Measurements from ENCODE around the gene FBN3.
"Not testable (repeated sequence)": the region's sequence is repeated elsewhere in the genome, so short reads cannot be mapped to it uniquely, and the experiment has no call there.

Gene FBN3

DNA sequence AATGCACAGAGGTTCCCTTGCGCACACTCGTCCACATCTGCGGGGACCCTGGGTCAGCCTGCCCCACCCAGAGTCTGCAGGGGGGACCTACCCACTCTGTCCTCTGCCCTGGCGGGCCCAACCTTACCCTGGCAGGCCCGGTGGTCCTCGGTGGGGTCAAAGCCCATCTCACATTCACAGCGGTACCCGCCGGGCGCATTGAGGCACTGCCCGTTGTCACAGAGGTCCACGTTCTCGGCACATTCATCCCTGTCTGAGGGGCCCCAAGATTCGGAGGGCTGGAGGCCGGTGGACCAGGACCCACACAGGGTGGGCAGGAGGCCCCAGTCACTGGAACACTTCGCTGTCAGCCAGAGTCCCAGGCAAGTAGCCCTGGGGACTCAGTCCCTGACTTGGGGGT, 38.5 kb downstream of the FBN3 start:
- TF ChIP-seq, protein P1, sequence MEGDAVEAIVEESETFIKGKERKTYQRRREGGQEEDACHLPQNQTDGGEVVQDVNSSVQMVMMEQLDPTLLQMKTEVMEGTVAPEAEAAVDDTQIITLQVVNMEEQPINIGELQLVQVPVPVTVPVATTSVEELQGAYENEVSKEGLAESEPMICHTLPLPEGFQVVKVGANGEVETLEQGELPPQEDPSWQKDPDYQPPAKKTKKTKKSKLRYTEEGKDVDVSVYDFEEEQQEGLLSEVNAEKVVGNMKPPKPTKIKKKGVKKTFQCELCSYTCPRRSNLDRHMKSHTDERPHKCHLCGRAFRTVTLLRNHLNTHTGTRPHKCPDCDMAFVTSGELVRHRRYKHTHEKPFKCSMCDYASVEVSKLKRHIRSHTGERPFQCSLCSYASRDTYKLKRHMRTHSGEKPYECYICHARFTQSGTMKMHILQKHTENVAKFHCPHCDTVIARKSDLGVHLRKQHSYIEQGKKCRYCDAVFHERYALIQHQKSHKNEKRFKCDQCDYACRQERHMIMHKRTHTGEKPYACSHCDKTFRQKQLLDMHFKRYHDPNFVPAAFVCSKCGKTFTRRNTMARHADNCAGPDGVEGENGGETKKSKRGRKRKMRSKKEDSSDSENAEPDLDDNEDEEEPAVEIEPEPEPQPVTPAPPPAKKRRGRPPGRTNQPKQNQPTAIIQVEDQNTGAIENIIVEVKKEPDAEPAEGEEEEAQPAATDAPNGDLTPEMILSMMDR (IDR thresholded peaks at IDR 0.05; ENCODE audit: low read length, missing control alignments) = no peak
- H3K4me3 ChIP-seq (replicated peaks; ENCODE audit: low read depth, low read length) = no peak overlapping the region
- no peak for DNase-seq (ENCODE audit: low read depth)

- DNase-seq (ENCODE audit: low read depth) = no peak
- no peak overlapping the region for H3K4me3 ChIP-seq (replicated peaks; ENCODE audit: low read depth, low read length)
- TF ChIP-seq, protein P1 (IDR thresholded peaks at IDR 0.05; ENCODE audit: low read length, missing control alignments) = no peak
Observed at GRCh38 chr19:8109890-8110662, 39.3 kb downstream of the FBN3 start.

GRCh38 chr19:8109455-8109854, 39.9 kb downstream of the FBN3 start:
- H3K4me3 ChIP-seq (replicated peaks; ENCODE audit: low read depth, low read length) = no peak overlapping the region
- no peak for DNase-seq (ENCODE audit: low read depth)
- TF ChIP-seq, protein P1 (IDR thresholded peaks at IDR 0.05; ENCODE audit: low read length, missing control alignments) = no peak

DNA sequence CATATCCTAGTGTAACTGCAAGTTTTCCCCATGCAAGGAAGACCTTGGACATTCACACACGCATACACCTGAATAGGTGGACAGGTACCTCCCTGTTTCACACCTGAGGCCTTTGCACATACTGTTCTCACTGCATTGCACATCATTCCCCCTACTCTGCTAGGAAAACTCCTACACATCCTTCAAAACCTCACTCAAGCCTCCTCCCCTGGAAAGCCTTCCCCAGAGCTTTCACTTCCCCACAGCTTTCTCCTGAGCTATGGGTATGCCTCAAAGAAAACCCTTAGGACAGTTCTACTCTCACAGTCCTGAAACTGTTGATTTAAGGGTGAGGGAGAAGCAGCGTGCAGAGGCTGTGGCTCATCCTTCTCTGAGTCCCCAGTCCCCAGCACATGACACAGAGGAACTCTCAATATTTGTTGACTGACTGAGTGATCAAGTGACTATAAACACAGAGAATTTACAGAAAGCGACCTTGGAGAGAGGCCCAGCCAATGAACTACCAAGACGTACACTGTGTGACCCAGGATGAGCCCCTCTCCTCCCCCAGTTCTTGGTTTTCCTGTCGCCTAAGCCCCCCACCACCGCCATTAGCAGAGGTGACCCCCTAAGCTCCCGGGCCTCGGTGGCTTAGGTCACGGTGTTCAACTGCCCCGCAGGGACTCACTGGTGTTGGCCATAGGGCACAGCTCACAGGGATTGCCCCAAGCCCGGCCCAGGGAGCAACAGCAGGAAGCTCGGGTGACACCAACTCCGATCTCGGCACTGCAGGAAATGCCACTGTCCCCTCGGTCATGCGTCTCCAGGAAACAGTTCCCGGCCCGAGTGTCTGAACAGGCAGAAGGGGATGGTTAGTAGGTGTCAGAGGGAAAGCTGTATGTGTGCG, 40.6 kb downstream of the FBN3 start:
- TF ChIP-seq, protein P1 (IDR thresholded peaks at IDR 0.05; ENCODE audit: low read length, missing control alignments) = no peak
- H3K4me3 ChIP-seq (replicated peaks; ENCODE audit: low read depth, low read length) = no peak overlapping the region
- DNase-seq (ENCODE audit: low read depth) = no peak

GRCh38 chr19:8107301-8107903, 42.0 kb downstream of the FBN3 start:
- TF ChIP-seq, protein P1 (IDR thresholded peaks at IDR 0.05; ENCODE audit: low read length, missing control alignments) = no peak
- DNase-seq (ENCODE audit: low read depth) = no peak

GRCh38 chr19:8105471-8105870, 43.9 kb downstream of the FBN3 start:
- no peak for DNase-seq (ENCODE audit: low read depth)
- H3K4me3 ChIP-seq (replicated peaks; ENCODE audit: low read depth, low read length) = no peak overlapping the region
- TF ChIP-seq, protein P1 (IDR thresholded peaks at IDR 0.05; ENCODE audit: low read length, missing control alignments) = no peak

More at GRCh38 chr19:8107301-8107903, 42.0 kb downstream of the FBN3 start:
- H3K4me3 ChIP-seq (replicated peaks; ENCODE audit: low read depth, low read length) = no peak overlapping the region

DNA sequence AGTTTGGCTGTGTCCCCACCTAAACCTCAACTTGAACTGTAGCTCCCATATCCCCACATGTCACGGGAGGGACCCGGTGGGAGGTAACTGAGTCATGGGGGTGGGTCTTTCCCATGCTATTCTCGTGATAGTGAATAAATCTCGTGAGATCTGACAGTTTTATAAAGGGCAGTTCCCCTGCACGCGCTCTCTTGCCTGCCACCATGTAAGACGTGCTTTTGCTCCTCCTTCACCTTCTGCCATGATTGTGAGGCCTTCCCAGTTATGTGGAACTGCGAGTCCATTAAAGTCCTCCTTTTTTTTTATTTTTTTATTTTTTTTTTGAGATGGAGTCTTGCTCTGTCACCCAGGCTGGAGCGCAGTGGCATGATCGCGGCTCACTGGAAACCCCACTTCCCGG, 47.5 kb downstream of the FBN3 start:
- not testable (repeated sequence) for H3K4me3 ChIP-seq (replicated peaks; ENCODE audit: low read depth, low read length); DNase-seq (ENCODE audit: low read depth)

Data from fibroblast of pulmonary artery (primary cell).